Measurements from ENCODE around the gene SPATA25. TPM values are rescaled to one million over a fixed set of nuclear protein-coding genes. Genes with fewer than 3 reads are reported as not detected.

The SPATA25 gene
- total RNA-seq, 1 experiment from 2014 or later: 5.8 TPM

- intact Hi-C loops (cut with micrococcal nuclease; ENCODE audit: unreplicated experiment): no loop called here
- CTCF ChIA-PET: interaction anchor here (0.6 to 1.6 kb wide), 2 partner anchors 16 to 24 kb away, joined by 3 to 4 read pairs; no protein-coding TSS in a partner anchor
- no peak for DNase-seq
- TF ChIP-seq, protein P1, sequence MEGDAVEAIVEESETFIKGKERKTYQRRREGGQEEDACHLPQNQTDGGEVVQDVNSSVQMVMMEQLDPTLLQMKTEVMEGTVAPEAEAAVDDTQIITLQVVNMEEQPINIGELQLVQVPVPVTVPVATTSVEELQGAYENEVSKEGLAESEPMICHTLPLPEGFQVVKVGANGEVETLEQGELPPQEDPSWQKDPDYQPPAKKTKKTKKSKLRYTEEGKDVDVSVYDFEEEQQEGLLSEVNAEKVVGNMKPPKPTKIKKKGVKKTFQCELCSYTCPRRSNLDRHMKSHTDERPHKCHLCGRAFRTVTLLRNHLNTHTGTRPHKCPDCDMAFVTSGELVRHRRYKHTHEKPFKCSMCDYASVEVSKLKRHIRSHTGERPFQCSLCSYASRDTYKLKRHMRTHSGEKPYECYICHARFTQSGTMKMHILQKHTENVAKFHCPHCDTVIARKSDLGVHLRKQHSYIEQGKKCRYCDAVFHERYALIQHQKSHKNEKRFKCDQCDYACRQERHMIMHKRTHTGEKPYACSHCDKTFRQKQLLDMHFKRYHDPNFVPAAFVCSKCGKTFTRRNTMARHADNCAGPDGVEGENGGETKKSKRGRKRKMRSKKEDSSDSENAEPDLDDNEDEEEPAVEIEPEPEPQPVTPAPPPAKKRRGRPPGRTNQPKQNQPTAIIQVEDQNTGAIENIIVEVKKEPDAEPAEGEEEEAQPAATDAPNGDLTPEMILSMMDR (IDR thresholded peaks at IDR 0.05; ENCODE audit: unreplicated experiment): no peak
- H3K4me3 Mint-ChIP-seq (ENCODE audit: low read depth, unreplicated experiment): no peak overlapping the region
- H3K4me1 Mint-ChIP-seq (ENCODE audit: low read depth, unreplicated experiment): peaks cover 18% of the 10 kb centered on the region
- no TSS peak for BruUV-seq (replicated peaks)
- H3K27ac Mint-ChIP-seq (ENCODE audit: unreplicated experiment): no peak overlapping the region
- H3K27me3 Mint-ChIP-seq (ENCODE audit: unreplicated experiment): peaks cover 32% of the 10 kb centered on the region
- peaks cover 14% of the 10 kb centered on the region for H3K36me3 Mint-ChIP-seq (ENCODE audit: insufficient read depth, unreplicated experiment)
- H3K9me3 Mint-ChIP-seq (ENCODE audit: low read depth, unreplicated experiment): no peaks in the 10 kb centered on the region
Measured at GRCh38 chr20:45909336-45909808, 21.9 kb upstream of the SPATA25 start.

- TF ChIP-seq, protein P1 (IDR thresholded peaks at IDR 0.05; ENCODE audit: unreplicated experiment): no peak
- Mint-ChIP-seq H3K27me3 (ENCODE audit: unreplicated experiment) (peaks cover 32% of the 10 kb centered on the region), H3K36me3 (ENCODE audit: insufficient read depth, unreplicated experiment) (peaks cover 14% of the 10 kb centered on the region), H3K9me3 (ENCODE audit: low read depth, unreplicated experiment) (no peaks in the 10 kb centered on the region), H3K4me1 (ENCODE audit: low read depth, unreplicated experiment) (peaks cover 18% of the 10 kb centered on the region), H3K4me3 (ENCODE audit: low read depth, unreplicated experiment) (no peak overlapping the region), H3K27ac (ENCODE audit: unreplicated experiment) (no peak overlapping the region)
- no TSS peak for BruUV-seq (replicated peaks)
- intact Hi-C loops (cut with micrococcal nuclease; ENCODE audit: unreplicated experiment): no loop called here
- DNase-seq: no peak
- CTCF ChIA-PET: no interaction called here
Measured at GRCh38 chr20:45908084-45908483, 20.7 kb upstream of the SPATA25 start.

DNA sequence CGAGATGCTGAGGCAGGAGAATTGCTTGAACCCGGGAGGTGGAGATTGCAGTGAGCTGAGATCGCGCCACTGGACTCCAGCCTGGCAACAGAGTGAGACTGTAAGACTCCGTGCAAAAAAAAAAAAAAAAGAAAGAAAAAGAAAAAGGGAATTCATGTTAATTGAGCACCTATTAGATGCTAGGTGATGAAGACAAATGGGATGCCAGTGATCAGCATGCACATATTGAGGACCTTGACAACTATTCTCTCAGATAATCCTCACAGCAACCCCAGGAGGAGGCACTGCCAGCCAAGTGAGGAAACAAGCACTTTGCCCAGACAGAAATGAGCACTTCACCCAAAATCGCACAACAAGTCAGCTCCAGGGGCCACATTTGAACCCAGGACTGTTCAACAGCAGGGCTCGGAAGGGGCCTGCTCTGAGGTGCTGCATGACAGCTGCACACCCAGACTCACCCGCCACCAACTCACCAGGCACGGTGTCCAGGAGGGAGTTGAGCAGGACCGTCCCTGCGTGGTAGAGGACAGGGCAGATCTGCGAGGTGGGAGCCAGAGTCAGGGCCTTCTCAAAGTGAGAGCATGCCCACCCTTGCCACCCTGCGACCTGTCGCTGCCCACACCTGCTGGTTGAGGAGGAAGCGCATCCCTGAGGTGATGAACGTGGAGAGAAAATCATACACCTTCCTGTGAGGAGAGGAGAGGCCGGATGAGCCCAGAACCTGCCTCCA lies 20.0 kb upstream of the SPATA25 start:
- CTCF ChIA-PET: interaction anchor here (0.6 kb wide), 1 partner anchor 197 kb away, joined by 3 read pairs; no protein-coding TSS in a partner anchor
- intact Hi-C loops (cut with micrococcal nuclease; ENCODE audit: unreplicated experiment): no loop called here
- DNase-seq: no peak
- no TSS peak for BruUV-seq (replicated peaks)
- Mint-ChIP-seq H3K4me3 (ENCODE audit: low read depth, unreplicated experiment) (no peak overlapping the region), H3K9me3 (ENCODE audit: low read depth, unreplicated experiment) (no peaks in the 10 kb centered on the region), H3K27ac (ENCODE audit: unreplicated experiment) (no peak overlapping the region), H3K4me1 (ENCODE audit: low read depth, unreplicated experiment) (peaks cover 18% of the 10 kb centered on the region), H3K36me3 (ENCODE audit: insufficient read depth, unreplicated experiment) (peaks cover 14% of the 10 kb centered on the region), H3K27me3 (ENCODE audit: unreplicated experiment) (peaks cover 25% of the 10 kb centered on the region)
- TF ChIP-seq, protein P1 (IDR thresholded peaks at IDR 0.05; ENCODE audit: unreplicated experiment): no peak

GRCh38 chr20:45905505-45906079 lies 18.2 kb upstream of the SPATA25 start:
- BruUV-seq (replicated peaks): no TSS peak
- no peak overlapping the region for H3K4me3 Mint-ChIP-seq (ENCODE audit: low read depth, unreplicated experiment)
- H3K27ac Mint-ChIP-seq (ENCODE audit: unreplicated experiment): no peak overlapping the region

More at GRCh38 chr20:45905505-45906079, 18.2 kb upstream of the SPATA25 start:
- intact Hi-C loops (cut with micrococcal nuclease; ENCODE audit: unreplicated experiment): no loop called here
- TF ChIP-seq, protein P1 (IDR thresholded peaks at IDR 0.05; ENCODE audit: unreplicated experiment): no peak
- CTCF ChIA-PET: interaction anchor here (0.7 to 1.3 kb wide), 4 partner anchors 13 to 64 kb away, joined by 3 read pairs; no protein-coding TSS in a partner anchor
- peaks cover 9% of the 10 kb centered on the region for H3K4me1 Mint-ChIP-seq (ENCODE audit: low read depth, unreplicated experiment)
- DNase-seq: peak; percentile 39
- H3K27me3 Mint-ChIP-seq (ENCODE audit: unreplicated experiment): peaks cover 7% of the 10 kb centered on the region
- peaks cover under 1% of the 10 kb centered on the region for H3K36me3 Mint-ChIP-seq (ENCODE audit: insufficient read depth, unreplicated experiment)
- no peaks in the 10 kb centered on the region for H3K9me3 Mint-ChIP-seq (ENCODE audit: low read depth, unreplicated experiment)

All from Calu3 (cell line).